ENCODE data around the gene GATAD2A.

DNA sequence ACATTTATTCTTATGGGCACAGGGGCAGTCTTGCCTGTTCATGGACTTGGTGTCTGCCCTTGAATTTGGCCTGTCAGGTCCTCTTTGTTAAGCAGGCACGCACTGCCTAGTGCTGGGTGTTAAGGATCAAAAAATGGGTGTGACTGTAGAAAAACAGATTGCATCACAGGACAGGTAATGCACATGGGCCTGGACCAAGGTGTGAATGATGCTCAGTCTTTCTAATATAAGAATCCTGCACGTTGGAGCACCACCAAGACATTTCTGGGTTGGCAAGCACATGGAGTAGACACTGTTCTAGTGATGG, 33.7 kb downstream of the GATAD2A start:
- TF ChIP-seq EZH2 (IDR thresholded peaks at IDR 0.05; ENCODE audit: low read depth, low read length, severe bottlenecking), result no peak
- no peak for TF ChIP-seq EP300 (IDR thresholded peaks at IDR 0.05; ENCODE audit: borderline replicate concordance in 1 of 2, low read depth in 2 of 2, low read length in 2 of 2)
- TF ChIP-seq, protein P1, sequence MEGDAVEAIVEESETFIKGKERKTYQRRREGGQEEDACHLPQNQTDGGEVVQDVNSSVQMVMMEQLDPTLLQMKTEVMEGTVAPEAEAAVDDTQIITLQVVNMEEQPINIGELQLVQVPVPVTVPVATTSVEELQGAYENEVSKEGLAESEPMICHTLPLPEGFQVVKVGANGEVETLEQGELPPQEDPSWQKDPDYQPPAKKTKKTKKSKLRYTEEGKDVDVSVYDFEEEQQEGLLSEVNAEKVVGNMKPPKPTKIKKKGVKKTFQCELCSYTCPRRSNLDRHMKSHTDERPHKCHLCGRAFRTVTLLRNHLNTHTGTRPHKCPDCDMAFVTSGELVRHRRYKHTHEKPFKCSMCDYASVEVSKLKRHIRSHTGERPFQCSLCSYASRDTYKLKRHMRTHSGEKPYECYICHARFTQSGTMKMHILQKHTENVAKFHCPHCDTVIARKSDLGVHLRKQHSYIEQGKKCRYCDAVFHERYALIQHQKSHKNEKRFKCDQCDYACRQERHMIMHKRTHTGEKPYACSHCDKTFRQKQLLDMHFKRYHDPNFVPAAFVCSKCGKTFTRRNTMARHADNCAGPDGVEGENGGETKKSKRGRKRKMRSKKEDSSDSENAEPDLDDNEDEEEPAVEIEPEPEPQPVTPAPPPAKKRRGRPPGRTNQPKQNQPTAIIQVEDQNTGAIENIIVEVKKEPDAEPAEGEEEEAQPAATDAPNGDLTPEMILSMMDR (IDR thresholded peaks at IDR 0.05; ENCODE audit: control extremely low read depth in 1 of 3, insufficient read depth in 1 of 3, low read depth in 1 of 3, low read length in 3 of 3), result no peak
- no peak for TF ChIP-seq TAF1 (IDR thresholded peaks at IDR 0.05; ENCODE audit: low read depth, low read length)

Measured in H1 (cell line).